ENCODE data around the gene ASRGL1.

ASRGL1 gene

GRCh38 chr11:62401356-62401755 is 64.1 kb downstream of the ASRGL1 start:
- Histone ChIP-seq H3K9me3 (no peaks in the 10 kb centered on the region), H3K4me1 (ENCODE audit: control insufficient read depth in 1 of 2, insufficient read depth in 1 of 2, low read depth in 1 of 2, low read length in 1 of 2) (peaks cover 5 to 14% of the 10 kb centered on the region in 2 experiments), H3K36me3 (no peaks in the 10 kb centered on the region), H3K27ac (no peak overlapping the region), H3K4me3 (ENCODE audit: low read depth in 1 of 2, low read length in 1 of 2) (no peak overlapping the region), H3K27me3 (no peaks in the 10 kb centered on the region)
- TF ChIP-seq CTCF (IDR thresholded peaks at IDR 0.05): no peak

GRCh38 chr11:62401811-62402210 is 64.6 kb downstream of the ASRGL1 start:
- peaks cover 5 to 14% of the 10 kb centered on the region in 2 experiments for H3K4me1 ChIP-seq (ENCODE audit: control insufficient read depth in 1 of 2, insufficient read depth in 1 of 2, low read depth in 1 of 2, low read length in 1 of 2)
- H3K36me3 ChIP-seq: no peaks in the 10 kb centered on the region
- no peak for TF ChIP-seq CTCF (IDR thresholded peaks at IDR 0.05)
- no peaks in the 10 kb centered on the region for H3K27me3 ChIP-seq
- H3K4me3 ChIP-seq (ENCODE audit: low read depth in 1 of 2, low read length in 1 of 2): no peak overlapping the region
- H3K9me3 ChIP-seq: no peaks in the 10 kb centered on the region
- no peak overlapping the region for H3K27ac ChIP-seq

- Histone ChIP-seq H3K4me1 (ENCODE audit: control insufficient read depth in 1 of 2, insufficient read depth in 1 of 2, low read depth in 1 of 2, low read length in 1 of 2) (peaks cover 5 to 14% of the 10 kb centered on the region in 2 experiments), H3K27ac (no peak overlapping the region), H3K9me3 (no peaks in the 10 kb centered on the region), H3K27me3 (no peaks in the 10 kb centered on the region), H3K4me3 (ENCODE audit: low read depth in 1 of 2, low read length in 1 of 2) (no peak overlapping the region), H3K36me3 (no peaks in the 10 kb centered on the region)
- no peak for TF ChIP-seq CTCF (IDR thresholded peaks at IDR 0.05)
Observed at GRCh38 chr11:62402226-62402959, 65.1 kb downstream of the ASRGL1 start.

- H3K27ac ChIP-seq: no peak overlapping the region
- no peak for TF ChIP-seq CTCF (IDR thresholded peaks at IDR 0.05)
Observed at GRCh38 chr11:62402960-62403730, 65.9 kb downstream of the ASRGL1 start.

GRCh38 chr11:62404435-62404834 is 67.2 kb downstream of the ASRGL1 start:
- Histone ChIP-seq H3K4me1 (ENCODE audit: control insufficient read depth in 1 of 2, insufficient read depth in 1 of 2, low read depth in 1 of 2, low read length in 1 of 2) (peaks cover 0 to 6% of the 10 kb centered on the region in 2 experiments), H3K27me3 (no peaks in the 10 kb centered on the region)
- no peak for TF ChIP-seq CTCF (IDR thresholded peaks at IDR 0.05)

More at GRCh38 chr11:62402960-62403730, 65.9 kb downstream of the ASRGL1 start:
- Histone ChIP-seq H3K4me3 (ENCODE audit: low read depth in 1 of 2, low read length in 1 of 2) (no peak overlapping the region), H3K9me3 (no peaks in the 10 kb centered on the region), H3K27me3 (no peaks in the 10 kb centered on the region), H3K36me3 (no peaks in the 10 kb centered on the region), H3K4me1 (ENCODE audit: control insufficient read depth in 1 of 2, insufficient read depth in 1 of 2, low read depth in 1 of 2, low read length in 1 of 2) (peaks cover 1 to 10% of the 10 kb centered on the region in 2 experiments)

More at GRCh38 chr11:62404435-62404834, 67.2 kb downstream of the ASRGL1 start:
- Histone ChIP-seq H3K36me3 (no peaks in the 10 kb centered on the region), H3K9me3 (no peaks in the 10 kb centered on the region), H3K4me3 (ENCODE audit: low read depth in 1 of 2, low read length in 1 of 2) (no peak overlapping the region), H3K27ac (no peak overlapping the region)
